NCI-H2107 (cell line): ENCODE results near the gene MYEF2.

Experiments
- DNase-seq: peaks from one replicate; lab custom pipeline; 2025; lab: John Stamatoyannopoulos, UW

The MYEF2 gene

DNA sequence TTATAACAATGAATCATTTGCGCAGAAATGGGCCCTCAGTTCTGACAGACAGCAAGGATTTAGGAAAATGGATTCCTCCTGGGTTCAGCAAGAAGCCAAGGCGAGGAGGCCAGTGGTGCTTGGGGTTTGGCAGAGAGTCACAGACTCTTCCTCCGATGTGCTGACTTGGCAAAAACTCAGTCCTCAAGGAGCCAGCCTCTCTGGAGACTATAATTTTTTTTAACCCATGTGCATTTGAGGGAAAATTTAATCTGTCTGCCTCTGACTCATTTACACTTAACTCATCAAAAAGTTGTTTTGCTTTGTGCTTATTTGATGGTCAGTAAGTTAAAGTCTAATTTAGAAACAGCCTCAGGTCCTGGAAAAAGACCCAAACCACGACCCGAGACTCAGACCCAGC lies 91.5 kb downstream of the MYEF2 start:
- DNase-seq: no peak

DNA sequence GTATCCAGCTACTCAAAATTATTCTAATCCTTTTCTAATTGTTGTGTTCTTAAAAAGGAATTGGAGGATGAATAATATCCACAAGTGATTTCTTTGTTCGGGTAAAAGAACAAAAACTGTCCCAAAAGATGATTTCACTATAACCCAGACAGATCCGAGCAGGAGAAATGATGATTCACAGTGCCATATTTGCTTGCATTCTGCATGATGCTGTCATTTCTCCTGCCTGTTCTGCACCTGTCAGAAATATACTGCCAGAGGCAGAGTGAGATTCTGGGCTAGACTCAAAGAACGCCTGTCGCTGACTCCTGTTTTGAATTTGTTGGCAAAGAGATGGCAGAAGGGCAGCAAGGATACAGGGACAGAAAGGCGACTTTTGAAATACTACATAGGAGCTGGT lies 92.0 kb downstream of the MYEF2 start:
- no peak for DNase-seq

DNA sequence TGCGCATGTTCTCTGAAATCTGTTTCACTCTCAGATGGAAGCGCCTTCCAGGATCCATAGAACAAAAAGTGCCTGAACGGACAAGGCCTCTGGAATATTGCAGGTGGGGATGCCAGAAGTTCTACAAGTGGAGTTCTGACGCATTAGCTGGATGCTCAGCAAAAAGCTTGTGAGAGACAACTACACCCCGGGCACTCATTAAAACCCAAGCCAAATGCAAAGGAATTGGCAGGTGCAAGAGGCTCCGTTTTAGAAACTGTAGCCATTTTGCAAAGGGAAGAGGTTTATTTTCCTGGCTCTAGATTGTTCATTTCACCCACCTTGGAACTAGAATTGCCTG lies 92.5 kb downstream of the MYEF2 start:
- DNase-seq: no peak

DNA sequence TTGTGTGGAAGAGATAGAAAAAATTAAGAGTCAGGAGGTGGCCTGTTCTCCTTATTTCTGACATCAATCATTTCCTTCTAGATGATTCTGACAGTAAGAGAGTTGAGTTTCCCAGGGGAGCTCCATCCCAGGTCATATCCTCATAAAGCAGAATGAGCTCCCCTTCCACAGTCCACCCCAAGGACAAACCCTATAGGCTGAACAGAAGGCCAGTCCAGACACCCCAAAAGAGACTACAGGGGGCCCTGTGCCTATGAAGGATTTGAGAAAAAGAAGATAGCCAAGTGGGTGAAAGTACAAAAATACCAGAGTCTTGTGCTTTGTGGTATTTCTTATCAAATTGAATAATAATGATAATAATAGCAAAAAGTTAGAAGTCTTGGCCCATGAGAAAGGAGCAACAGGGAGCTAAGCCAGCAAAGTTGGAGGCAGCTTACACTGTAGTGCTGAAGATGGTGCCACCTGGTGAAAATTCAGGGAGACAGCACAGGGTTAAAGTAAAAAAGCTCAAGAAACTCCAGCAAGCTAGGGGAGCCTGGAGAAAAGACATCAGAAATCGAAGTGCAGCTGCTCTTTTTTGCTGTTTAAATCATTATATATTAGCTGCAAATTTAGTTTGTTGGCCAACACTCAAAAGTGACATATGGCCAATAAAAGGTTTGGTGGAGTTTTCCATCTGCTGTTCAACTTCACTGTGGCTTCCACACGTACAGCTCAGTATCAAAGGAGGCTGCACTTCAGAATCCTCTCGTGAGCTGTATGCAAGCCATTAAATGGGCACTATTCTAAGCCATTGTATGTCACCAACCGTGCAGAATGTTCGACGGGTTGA lies 93.1 kb downstream of the MYEF2 start:
- DNase-seq: no peak
